GM12878 (cell line): ENCODE measurements around the gene PRIMPOL.

Experiments used
- HDAC2 ChIP-seq: fragments of 200-600 bp; sonication (generic); IDR thresholded peaks from 2 replicates; pipeline ENCODE4 v1.6.1; 2017
- RAD21 ChIP-seq: IDR thresholded peaks from 2 replicates; pipeline ENCODE4 v1.6.1; 2011; ENCODE audit warnings: mild to moderate bottlenecking, low read depth, low read length, moderate library complexity; ENCODE audit not compliant: insufficient read depth
- SUZ12 ChIP-seq: fragments of 200-600 bp; sonication (generic); IDR thresholded peaks from one replicate; pipeline ENCODE4 v1.6.1; 2018; ENCODE audit warnings: antibody characterized with exemption, mild to moderate bottlenecking; ENCODE audit not compliant: unreplicated experiment
- ZZZ3 ChIP-seq: IDR thresholded peaks from 2 replicates; pipeline ENCODE4 v1.6.1; 2011; ENCODE audit warnings: low read depth; ENCODE audit not compliant: control insufficient read depth, insufficient read length
- TF ChIP-seq, protein P1 (sequence below), 3 experiments: IDR thresholded peaks in 2 of 3; conservative IDR thresholded peaks in 1 of 3; 2 replicates each; pipeline ENCODE4 v1.5.1; 2011; ENCODE audit warnings: low read depth in 3 of 3, low read length in 3 of 3, mild to moderate bottlenecking in 3 of 3, control low read depth in 2 of 3, moderate library complexity in 2 of 3, inconsistent platforms in 1 of 3, mixed read lengths in 1 of 3; ENCODE audit not compliant: control insufficient read depth in 2 of 3, insufficient read depth in 1 of 3; ENCODE audit errors: extremely low read depth in 1 of 3

DNA sequence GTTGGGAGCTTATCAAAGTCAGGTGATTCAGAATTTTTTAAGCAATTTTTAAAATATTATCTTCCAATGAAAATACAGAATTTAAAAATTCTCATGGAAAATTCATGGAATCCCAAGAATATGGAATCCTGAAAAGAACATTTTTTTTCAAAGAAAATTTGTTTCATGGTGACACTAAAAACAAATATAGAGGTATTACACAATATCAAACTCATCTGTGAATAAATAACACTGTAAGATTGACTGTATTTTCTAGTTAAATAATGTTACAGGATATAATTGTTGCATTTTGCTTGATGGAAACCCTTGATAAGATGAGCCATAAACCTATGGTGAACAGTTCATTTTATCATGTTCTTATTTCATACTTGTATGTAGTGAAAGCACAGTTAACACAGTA lies 11.4 kb downstream of the PRIMPOL start:
- TF ChIP-seq, protein P1, sequence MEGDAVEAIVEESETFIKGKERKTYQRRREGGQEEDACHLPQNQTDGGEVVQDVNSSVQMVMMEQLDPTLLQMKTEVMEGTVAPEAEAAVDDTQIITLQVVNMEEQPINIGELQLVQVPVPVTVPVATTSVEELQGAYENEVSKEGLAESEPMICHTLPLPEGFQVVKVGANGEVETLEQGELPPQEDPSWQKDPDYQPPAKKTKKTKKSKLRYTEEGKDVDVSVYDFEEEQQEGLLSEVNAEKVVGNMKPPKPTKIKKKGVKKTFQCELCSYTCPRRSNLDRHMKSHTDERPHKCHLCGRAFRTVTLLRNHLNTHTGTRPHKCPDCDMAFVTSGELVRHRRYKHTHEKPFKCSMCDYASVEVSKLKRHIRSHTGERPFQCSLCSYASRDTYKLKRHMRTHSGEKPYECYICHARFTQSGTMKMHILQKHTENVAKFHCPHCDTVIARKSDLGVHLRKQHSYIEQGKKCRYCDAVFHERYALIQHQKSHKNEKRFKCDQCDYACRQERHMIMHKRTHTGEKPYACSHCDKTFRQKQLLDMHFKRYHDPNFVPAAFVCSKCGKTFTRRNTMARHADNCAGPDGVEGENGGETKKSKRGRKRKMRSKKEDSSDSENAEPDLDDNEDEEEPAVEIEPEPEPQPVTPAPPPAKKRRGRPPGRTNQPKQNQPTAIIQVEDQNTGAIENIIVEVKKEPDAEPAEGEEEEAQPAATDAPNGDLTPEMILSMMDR (IDR thresholded peaks at IDR 0.05 in 2 of 3, conservative IDR thresholded peaks at IDR 0.05 in 1 of 3; ENCODE audit: control insufficient read depth in 2 of 3, extremely low read depth in 1 of 3, insufficient read depth in 1 of 3, low read depth in 3 of 3, low read length in 3 of 3): no peak
- TF ChIP-seq HDAC2 (no peak), RAD21 (no peak), ZZZ3 (no peak), SUZ12 (no peak)
